Cortex of kidney (tissue), 1 donor: Measurements from ENCODE around the gene IL17F.

Source experiments
- DNase-seq: peaks from one replicate; lab custom pipeline; 2025; lab: John Stamatoyannopoulos, UW

IL17F gene

DNA sequence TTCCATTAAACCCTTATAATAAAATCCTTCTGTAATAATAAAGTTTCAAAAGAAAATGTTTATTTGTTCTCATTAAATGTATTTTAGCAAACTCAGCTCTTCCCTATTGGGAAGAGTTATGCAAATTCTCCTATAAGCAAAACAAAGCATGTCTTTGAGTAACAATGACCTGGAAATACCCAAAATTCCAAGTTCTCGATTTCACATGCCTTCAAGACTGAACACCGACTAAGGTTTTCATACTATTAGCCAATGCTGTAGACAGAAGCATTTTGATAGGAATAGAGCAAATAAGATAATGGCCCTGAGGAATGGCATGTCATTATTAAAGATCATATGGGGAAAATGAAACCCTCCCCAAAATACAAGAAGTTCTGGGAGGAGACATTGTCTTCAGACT, 54.3 kb downstream of the IL17F start:
- DNase-seq, result no peak

DNA sequence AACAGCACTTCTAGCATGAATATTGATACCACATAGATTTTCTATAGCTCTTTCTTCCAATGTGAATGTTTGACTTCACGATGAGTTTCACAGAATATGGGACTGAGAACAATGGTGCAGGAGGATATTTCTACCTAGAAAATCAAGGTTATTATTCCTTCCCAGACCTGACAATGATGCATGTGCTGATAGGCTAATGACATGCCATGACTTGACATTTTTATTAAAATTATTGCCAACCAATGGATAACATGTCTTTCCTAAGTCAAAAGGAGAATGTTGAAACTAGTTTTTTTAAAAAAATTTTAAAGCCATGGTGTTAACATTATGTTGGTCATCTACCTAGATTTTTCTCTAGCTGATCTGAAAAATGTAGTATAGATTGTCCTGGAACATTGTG, 57.2 kb downstream of the IL17F start:
- DNase-seq, result no peak
